H1 (cell line): ENCODE data around the gene TMEM44. TPM values are rescaled to one million over a fixed set of nuclear protein-coding genes. Genes with fewer than 3 reads are reported as not detected.

ENCODE experiments used
- CTCF ChIA-PET: fragments of 300-600 bp; sonication (Branson Sonifier 250); formaldehyde crosslinking; loops from one replicate; lab custom pipeline; 2021; ENCODE audit not compliant: partially characterized antibody; lab: Charles Lee
- POLR2A ChIA-PET: fragments of 300-600 bp; sonication (Branson Sonifier 250); formaldehyde crosslinking; loops from one replicate; lab custom pipeline; 2021; ENCODE audit warnings: inconsistent platforms; ENCODE audit not compliant: partially characterized antibody; lab: Charles Lee
- DNase-seq, 2 experiments: peaks; one replicate each; pipeline versions ENCODE4 v3.0.0 to v3.0.0-alpha.2; 2010 to 2022; ENCODE audit warnings: low spot score in 2 of 2, low read depth in 1 of 2, mixed read lengths in 1 of 2
- FAIRE-seq: peaks from 2 replicates; lab custom pipeline; 2011; peaks lifted over from hg19 to GRCh38; lab: Jason Lieb, UNC
- H2AFZ ChIP-seq: 2 replicates; pipeline ENCODE4 v1.8.1; 2012; ENCODE audit warnings: low read length, inconsistent platforms
- H2AK5ac ChIP-seq: 2 replicates; pipeline ENCODE4 v1.6.1; 2013; ENCODE audit warnings: low read depth, low read length
- H2BK120ac ChIP-seq: replicated peaks from 2 replicates; pipeline ENCODE3; 2013; ENCODE audit warnings: low read depth, low read length, inconsistent platforms
- H2BK12ac ChIP-seq: 2 replicates; pipeline ENCODE4 v1.6.1; 2013; ENCODE audit warnings: low read depth, low read length
- H2BK15ac ChIP-seq: 2 replicates; pipeline ENCODE4 v1.6.1; 2013; ENCODE audit warnings: low read length
- H2BK20ac ChIP-seq: 2 replicates; pipeline ENCODE4 v1.6.1; 2013; ENCODE audit warnings: low read length
- H2BK5ac ChIP-seq: 2 replicates; pipeline ENCODE4 v1.6.1; 2013; ENCODE audit warnings: low read depth, low read length
- H3K14ac ChIP-seq: 2 replicates; pipeline ENCODE4 v1.6.1; 2013; ENCODE audit warnings: inconsistent platforms; ENCODE audit not compliant: insufficient read length
- H3K18ac ChIP-seq: 2 replicates; pipeline ENCODE4 v1.6.1; 2013; ENCODE audit warnings: low read length; ENCODE audit errors: extremely low read depth
- H3K23ac ChIP-seq: 2 replicates; pipeline ENCODE4 v1.6.1; 2013; ENCODE audit warnings: inconsistent platforms; ENCODE audit not compliant: insufficient read length
- H3K23me2 ChIP-seq: 2 replicates; pipeline ENCODE4 v1.6.1; 2013; ENCODE audit warnings: low read depth, low read length
- H3K27ac ChIP-seq: 2 replicates; pipeline ENCODE4 v1.6.1; 2011; ENCODE audit warnings: low read depth, low read length, inconsistent platforms
- H3K27me3 ChIP-seq, 4 experiments: replicated peaks in 1 of 4; 1 replicate in 1 of 4; 2 replicates in 3 of 4; pipeline versions ENCODE4 v1.6.1 to v1.8.1; 2011 to 2013; ENCODE audit warnings: low read length in 3 of 4, mild to moderate bottlenecking in 3 of 4, inconsistent platforms in 2 of 4, mixed read lengths in 2 of 4, moderate library complexity in 1 of 4; ENCODE audit not compliant: control insufficient read depth in 3 of 4, insufficient read depth in 3 of 4; ENCODE audit errors: extremely low read depth in 1 of 4
- H3K36me3 ChIP-seq, 4 experiments: 2 replicates each; pipeline versions ENCODE4 v1.6.1 to v1.8.1; 2011 to 2013; ENCODE audit warnings: mild to moderate bottlenecking in 4 of 4, low read length in 3 of 4, moderate library complexity in 2 of 4, control low read depth in 1 of 4, inconsistent platforms in 1 of 4; ENCODE audit not compliant: insufficient read depth in 4 of 4, control insufficient read depth in 2 of 4
- H3K4ac ChIP-seq: replicated peaks from 2 replicates; pipeline ENCODE3; 2013; ENCODE audit warnings: low read length, low read depth, mixed read lengths, inconsistent platforms; ENCODE audit not compliant: insufficient read length
- H3K4me1 ChIP-seq, 4 experiments: replicated peaks in 1 of 4; 1 replicate in 1 of 4; 2 replicates in 3 of 4; pipeline versions ENCODE4 v1.6.1 to v1.8.1; 2011 to 2013; ENCODE audit warnings: low read length in 3 of 4, inconsistent platforms in 2 of 4, mixed read lengths in 1 of 4; ENCODE audit not compliant: insufficient read depth in 4 of 4, control insufficient read depth in 3 of 4
- H3K4me2 ChIP-seq, 2 experiments: 2 replicates each; pipeline versions ENCODE4 v1.6.1 to v1.8.1; 2011 to 2013; ENCODE audit warnings: low read depth in 2 of 2, low read length in 2 of 2, control low read depth in 1 of 2, inconsistent platforms in 1 of 2, mild to moderate bottlenecking in 1 of 2; ENCODE audit not compliant: insufficient read depth in 1 of 2
- H3K4me3 ChIP-seq, 4 experiments: fragments of 200-600, 300-600 bp in 1 of 4; sonication (generic), shearing (Covaris generic), sonication (Bioruptor Twin) in 1 of 4; 2 replicates each; pipeline versions ENCODE4 v1.5.1 to v1.8.1; 2011 to 2016; ENCODE audit warnings: low read length in 4 of 4, low read depth in 3 of 4, control low read depth in 2 of 4, inconsistent platforms in 2 of 4, mild to moderate bottlenecking in 2 of 4, mixed read lengths in 1 of 4, moderate library complexity in 1 of 4; ENCODE audit not compliant: insufficient read depth in 2 of 4; ENCODE audit errors: extremely low read depth in 1 of 4
- H3K56ac ChIP-seq: replicated peaks from 2 replicates; pipeline ENCODE3; 2013; ENCODE audit warnings: low read depth, mild to moderate bottlenecking, mixed read lengths, low read length, inconsistent platforms; ENCODE audit not compliant: insufficient read length
- H3K79me1 ChIP-seq: 2 replicates; pipeline ENCODE4 v1.6.1; 2013; ENCODE audit warnings: low read depth, low read length, control low read depth
- H3K79me2 ChIP-seq, 2 experiments: 2 replicates each; pipeline versions ENCODE4 v1.6.1 to v1.8.1; 2012 to 2013; ENCODE audit warnings: low read length in 2 of 2, mild to moderate bottlenecking in 2 of 2, inconsistent platforms in 1 of 2; ENCODE audit not compliant: insufficient read depth in 2 of 2, control insufficient read depth in 1 of 2
- H3K9ac ChIP-seq, 4 experiments: replicated peaks in 1 of 4; 1 replicate in 1 of 4; 2 replicates in 3 of 4; pipeline versions ENCODE4 v1.6.1 to v1.8.1; 2011 to 2013; ENCODE audit warnings: low read depth in 3 of 4, low read length in 3 of 4, control low read depth in 2 of 4, mild to moderate bottlenecking in 2 of 4, moderate library complexity in 2 of 4, inconsistent platforms in 1 of 4; ENCODE audit errors: extremely low read depth in 1 of 4
- H3K9me3 ChIP-seq, 2 experiments: 2 replicates each; pipeline versions ENCODE4 v1.6.1 to v1.8.1; 2012 to 2013; ENCODE audit warnings: mild to moderate bottlenecking in 2 of 2, moderate library complexity in 2 of 2, control low read depth in 1 of 2, inconsistent platforms in 1 of 2, low read depth in 1 of 2, low read length in 1 of 2, mixed read lengths in 1 of 2; ENCODE audit not compliant: insufficient read depth in 2 of 2
- H4K20me1 ChIP-seq, 2 experiments: replicated peaks in 1 of 2; 2 replicates each; pipeline versions ENCODE3 to v1.8.1; 2011 to 2013; ENCODE audit warnings: inconsistent platforms in 2 of 2, low read length in 2 of 2, mild to moderate bottlenecking in 1 of 2; ENCODE audit not compliant: insufficient read depth in 2 of 2, control insufficient read depth in 1 of 2
- H4K5ac ChIP-seq: 2 replicates; pipeline ENCODE4 v1.6.1; 2013; ENCODE audit warnings: low read length, low read depth, mixed read lengths, inconsistent platforms; ENCODE audit not compliant: insufficient read length
- H4K8ac ChIP-seq: 2 replicates; pipeline ENCODE4 v1.8.0; 2013; ENCODE audit warnings: mild to moderate bottlenecking, moderate library complexity, low read length, inconsistent platforms; ENCODE audit not compliant: insufficient read depth; ENCODE audit errors: extremely low read depth
- H4K91ac ChIP-seq: replicated peaks from 2 replicates; pipeline ENCODE3; 2013; ENCODE audit warnings: low read length, mixed read lengths, inconsistent platforms; ENCODE audit not compliant: insufficient read length
- CEBPB ChIP-seq: IDR thresholded peaks from 2 replicates; pipeline ENCODE4 v1.6.1; 2012; ENCODE audit warnings: low read depth, low read length
- KDM5A ChIP-seq: fragments of 200-600 bp; IDR thresholded peaks from 2 replicates; pipeline ENCODE4 v1.7.1; 2012; ENCODE audit warnings: mild to moderate bottlenecking, low read length, inconsistent platforms, mixed read lengths
- SP2 ChIP-seq: IDR thresholded peaks from 2 replicates; pipeline ENCODE4 v1.6.1; 2012; ENCODE audit warnings: mild to moderate bottlenecking, low read length, inconsistent platforms
- WGBS, 2 experiments: shearing (Covaris generic) in 1 of 2; methylation state at CpG; one replicate each; pipeline versions ENCODE4 v1.1.6 to v1.1.7; 2013 to 2015; ENCODE audit warnings: low lambda C conversion rate in 2 of 2, mixed read lengths in 2 of 2, inconsistent platforms in 1 of 2, low coverage in 1 of 2, missing lambda C conversion rate in 1 of 2; ENCODE audit not compliant: insufficient replicate concordance in 2 of 2, insufficient coverage in 1 of 2, insufficient read length in 1 of 2; ENCODE audit errors: extremely low coverage in 1 of 2, missing lambda C conversion rate in 1 of 2; 5-methylcytosine and 5-hydroxymethylcytosine counted together
- polyA plus RNA-seq, 7 experiments: library from polyadenylated mRNA; depleted of rRNA in 3 of 7; stranded (reverse) in 5 of 7; unstranded in 2 of 7; fragments of >200 nt in 5 of 7; fragments of 200-250 nt in 2 of 7; gene quantifications; 1 replicate in 5 of 7; 2 replicates in 1 of 7; 4 replicates in 1 of 7; pipeline versions ENCODE4 v1.2.1 to v1.2.3, GENCODE V29; 2011 to 2013; ENCODE audit warnings: missing spikeins in 2 of 7, mixed read lengths in 2 of 7
- total RNA-seq: library from RNA; stranded (reverse); fragmentation: NEBNext Ultra II Directional; extraction: Animal tissue kit (Norgen Biotek cat#: 25700); gene quantifications from 2 replicates; pipeline ENCODE4 v1.2.1, GENCODE V29; 2021
- TF ChIP-seq, protein P1 (sequence below): IDR thresholded peaks from 2 replicates; pipeline ENCODE4 v1.6.1; 2011; ENCODE audit warnings: low read depth, mild to moderate bottlenecking, low read length; ENCODE audit not compliant: insufficient read depth

Gene TMEM44
- total and polyA plus RNA-seq, 2 of the 8 experiments (the other 6 are each of a cell fraction or from before 2014, with no cell fraction given): 14.0 to 16.7 TPM

DNA sequence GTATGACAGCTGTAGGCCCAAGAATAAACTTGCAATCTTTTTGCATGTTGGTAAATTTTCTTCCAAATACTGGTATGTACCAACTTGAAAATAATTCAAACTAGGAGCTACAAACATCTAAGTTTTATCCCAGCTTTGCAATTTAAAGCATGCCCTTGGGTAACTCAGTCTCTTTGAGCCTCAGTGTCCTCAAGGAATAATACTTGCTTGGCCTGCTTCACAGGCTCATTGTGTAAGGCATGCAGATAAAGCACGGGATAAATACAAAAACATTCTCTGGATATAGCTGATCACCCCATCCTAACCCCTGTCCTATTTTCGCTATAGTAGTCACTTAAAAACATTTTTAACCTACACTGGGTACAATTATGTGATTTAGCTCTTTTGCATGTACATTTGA is 9.6 kb upstream of the TMEM44 start:
- H4K91ac ChIP-seq: no peak overlapping the region
- no peak for FAIRE-seq
- WGBS, 2 experiments: 89% methylated on average over 2 of the region's 2 CpGs; no CpG with 5 or more reads in 1 of the 2 experiments
- H3K36me3 ChIP-seq: peaks cover 11 to 56% (median 41%) of the 10 kb centered on the region in 4 experiments
- no peak overlapping the region for H2BK5ac ChIP-seq
- H3K27ac ChIP-seq: no peak overlapping the region
- no peaks in the 10 kb centered on the region; the same call in 1 of the 2 replicates for H3K79me1 ChIP-seq
- no peak for DNase-seq
- no peaks in the 10 kb centered on the region for H3K23me2 ChIP-seq
- H2BK12ac ChIP-seq: no peak overlapping the region
- H4K5ac ChIP-seq: no peak overlapping the region
- H3K9ac ChIP-seq: no peak overlapping the region
- H3K4ac ChIP-seq: no peak overlapping the region
- TF ChIP-seq KDM5A (no peak), SP2 (no peak), CEBPB (no peak)
- TF ChIP-seq, protein P1, sequence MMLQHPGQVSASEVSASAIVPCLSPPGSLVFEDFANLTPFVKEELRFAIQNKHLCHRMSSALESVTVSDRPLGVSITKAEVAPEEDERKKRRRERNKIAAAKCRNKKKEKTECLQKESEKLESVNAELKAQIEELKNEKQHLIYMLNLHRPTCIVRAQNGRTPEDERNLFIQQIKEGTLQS: no peak
- ChIA-PET POLR2A (interaction anchor here (0.6 to 1.6 kb wide), 3 partner anchors 9 to 44 kb away, joined by 3 to 5 read pairs (median 3); partner anchors contain the start of gene TMEM44), CTCF (interaction anchor here (0.8 to 2.1 kb wide), 8 partner anchors 8 to 362 kb away, joined by 3 to 6 read pairs (median 4); partner anchors contain the start of genes LSG1 and TMEM44)
- H2BK120ac ChIP-seq: no peak overlapping the region
- H4K20me1 ChIP-seq: peaks cover 1 to 2% of the 10 kb centered on the region in 2 experiments
- H3K4me3 ChIP-seq: no peak overlapping the region
- H2BK15ac ChIP-seq: no peak overlapping the region
- no peak overlapping the region for H3K4me2 ChIP-seq
- no peak overlapping the region for H3K14ac ChIP-seq
- no peaks in the 10 kb centered on the region for H3K79me2 ChIP-seq
- no peak overlapping the region for H3K18ac ChIP-seq
- no peak overlapping the region for H3K23ac ChIP-seq
- H3K27me3 ChIP-seq: no peaks in the 10 kb centered on the region
- no peak overlapping the region for H2AFZ ChIP-seq
- no peak overlapping the region for H4K8ac ChIP-seq
- no peak overlapping the region for H2AK5ac ChIP-seq
- H3K9me3 ChIP-seq: no peaks in the 10 kb centered on the region
- H3K56ac ChIP-seq: no peak overlapping the region
- no peak overlapping the region for H2BK20ac ChIP-seq
- no peaks in the 10 kb centered on the region for H3K4me1 ChIP-seq
